ENCODE measurements around the gene BCL7A. TPM values are rescaled to one million over a fixed set of nuclear protein-coding genes. Genes with fewer than 3 reads are reported as not detected.
"Not testable (repeated sequence)": the region's sequence is repeated elsewhere in the genome, so short reads cannot be mapped to it uniquely, and the experiment has no call there.

BCL7A gene
- total and polyA plus RNA-seq, 2 experiments from 2014 or later = 9.6 to 14.9 TPM

- Histone ChIP-seq H3K27ac (no peak overlapping the region), H3K4me1 (ENCODE audit: insufficient read depth) (no peaks in the 10 kb centered on the region), H3K79me2 (no peaks in the 10 kb centered on the region), H3K4me2 (no peak overlapping the region), H2AFZ (no peak overlapping the region), H3K4me3 (no peak overlapping the region), H3K27me3 (no peaks in the 10 kb centered on the region), H3K9me3 (ENCODE audit: low read depth) (no peaks in the 10 kb centered on the region), H4K20me1 (ENCODE audit: insufficient read depth, poor library complexity, severe bottlenecking) (no peaks in the 10 kb centered on the region), H3K36me3 (replicated peaks; ENCODE audit: insufficient read depth, low read depth) (no peaks in the 10 kb centered on the region), H3K9me2 (replicated peaks; ENCODE audit: insufficient read depth) (no peaks in the 10 kb centered on the region)
- 97% methylated on average over 6 of the region's 6 CpGs for WGBS (ENCODE audit: low lambda C conversion rate, missing lambda C conversion rate)
- DNase-seq (ENCODE audit: low spot score) = no peak
- TF ChIP-seq CTCF (IDR thresholded peaks at IDR 0.05; ENCODE audit: poor library complexity) (no peak), EZH2phosphoT487 (IDR thresholded peaks at IDR 0.05; ENCODE audit: low read depth, severe bottlenecking, unreplicated experiment) (no peak)
Measured at GRCh38 chr12:121982950-121983349, 38.7 kb upstream of the BCL7A start.

GRCh38 chr12:121983536-121984210 is 38.0 kb upstream of the BCL7A start:
- Histone ChIP-seq H3K9me2 (replicated peaks; ENCODE audit: insufficient read depth) (no peaks in the 10 kb centered on the region), H3K27me3 (no peaks in the 10 kb centered on the region), H3K79me2 (no peaks in the 10 kb centered on the region), H4K20me1 (ENCODE audit: insufficient read depth, poor library complexity, severe bottlenecking) (no peaks in the 10 kb centered on the region), H3K4me2 (no peak overlapping the region), H3K4me3 (no peak overlapping the region), H3K27ac (no peak overlapping the region), H3K9me3 (ENCODE audit: low read depth) (no peaks in the 10 kb centered on the region), H3K4me1 (ENCODE audit: insufficient read depth) (no peaks in the 10 kb centered on the region), H2AFZ (no peak overlapping the region), H3K36me3 (replicated peaks; ENCODE audit: insufficient read depth, low read depth) (no peaks in the 10 kb centered on the region)
- WGBS (ENCODE audit: low lambda C conversion rate, missing lambda C conversion rate) = 67% methylated on average over 13 of the region's 13 CpGs
- DNase-seq (ENCODE audit: low spot score) = no peak
- TF ChIP-seq EZH2 (IDR thresholded peaks at IDR 0.05; ENCODE audit: borderline replicate concordance) = no peak
- no peak for TF ChIP-seq CTCF (IDR thresholded peaks at IDR 0.05; ENCODE audit: poor library complexity)
- no peak for TF ChIP-seq EZH2phosphoT487 (IDR thresholded peaks at IDR 0.05; ENCODE audit: low read depth, severe bottlenecking, unreplicated experiment)

- 88% methylated on average over 14 of the region's 14 CpGs for WGBS (ENCODE audit: low lambda C conversion rate, missing lambda C conversion rate)
Measured at GRCh38 chr12:121986489-121987245, 35.0 kb upstream of the BCL7A start.

GRCh38 chr12:121988519-121988918 is 33.2 kb upstream of the BCL7A start:
- not testable (repeated sequence) for H3K9me3 ChIP-seq (ENCODE audit: low read depth); H3K27me3 ChIP-seq; H3K4me2 ChIP-seq; H3K36me3 ChIP-seq (replicated peaks; ENCODE audit: insufficient read depth, low read depth); H3K27ac ChIP-seq; H4K20me1 ChIP-seq (ENCODE audit: insufficient read depth, poor library complexity, severe bottlenecking); H3K4me1 ChIP-seq (ENCODE audit: insufficient read depth); H2AFZ ChIP-seq; H3K4me3 ChIP-seq; H3K9me2 ChIP-seq (replicated peaks; ENCODE audit: insufficient read depth); DNase-seq (ENCODE audit: low spot score); H3K79me2 ChIP-seq
- whole genome bisulfite sequencing (ENCODE audit: low lambda C conversion rate, missing lambda C conversion rate) = 96% methylated on average over 10 of the region's 10 CpGs

More at GRCh38 chr12:121986489-121987245, 35.0 kb upstream of the BCL7A start:
- no peaks in the 10 kb centered on the region for H3K36me3 ChIP-seq (replicated peaks; ENCODE audit: insufficient read depth, low read depth)
- no peaks in the 10 kb centered on the region for H3K9me2 ChIP-seq (replicated peaks; ENCODE audit: insufficient read depth)
- H3K27me3 ChIP-seq = no peaks in the 10 kb centered on the region
- no peak overlapping the region for H3K27ac ChIP-seq
- H2AFZ ChIP-seq = no peak overlapping the region
- no peak overlapping the region for H3K4me3 ChIP-seq
- no peaks in the 10 kb centered on the region for H3K9me3 ChIP-seq (ENCODE audit: low read depth)
- no peaks in the 10 kb centered on the region for H4K20me1 ChIP-seq (ENCODE audit: insufficient read depth, poor library complexity, severe bottlenecking)
- no peak for TF ChIP-seq EZH2 (IDR thresholded peaks at IDR 0.05; ENCODE audit: borderline replicate concordance)
- TF ChIP-seq EZH2phosphoT487 (IDR thresholded peaks at IDR 0.05; ENCODE audit: low read depth, severe bottlenecking, unreplicated experiment) = no peak
- TF ChIP-seq CTCF (IDR thresholded peaks at IDR 0.05; ENCODE audit: poor library complexity) = no peak
- no peaks in the 10 kb centered on the region for H3K4me1 ChIP-seq (ENCODE audit: insufficient read depth)
- DNase-seq (ENCODE audit: low spot score) = no peak
- H3K79me2 ChIP-seq = no peaks in the 10 kb centered on the region
- H3K4me2 ChIP-seq = no peak overlapping the region

Measured in hepatocyte (in vitro differentiated cells).